ENCODE results near the gene NR2C2.

Gene NR2C2

GRCh38 chr3:15079091-15079490, 131.7 kb downstream of the NR2C2 start:
- Histone ChIP-seq H3K36me3 (ENCODE audit: control insufficient read depth in 1 of 2, insufficient read depth in 2 of 2, low read length in 2 of 2) (peaks cover 34 to 68% of the 10 kb centered on the region in 2 experiments), H4K8ac (ENCODE audit: low read depth, low read length) (no peak overlapping the region), H3K27ac (ENCODE audit: low read depth, low read length) (no peak overlapping the region), H4K12ac (ENCODE audit: low read depth, low read length) (no peak overlapping the region), H3K79me2 (ENCODE audit: control insufficient read depth, insufficient read depth, low read length, poor library complexity) (no peaks in the 10 kb centered on the region), H4K91ac (ENCODE audit: low read depth, low read length) (no peak overlapping the region), H3K27me3 (ENCODE audit: insufficient read depth, low read length) (no peaks in the 10 kb centered on the region), H3K14ac (ENCODE audit: low read length) (no peak overlapping the region), H2BK12ac (ENCODE audit: low read length) (no peak overlapping the region), H3K18ac (ENCODE audit: low read length) (no peak overlapping the region), H2AFZ (ENCODE audit: insufficient read depth, low read length, poor library complexity) (no peak overlapping the region), H3K9ac (ENCODE audit: low read length) (no peak overlapping the region), H2AK5ac (ENCODE audit: low read length) (no peak overlapping the region), H3K23ac (ENCODE audit: low read length) (no peak overlapping the region), H3K4me2 (ENCODE audit: low read length) (no peak overlapping the region), H2BK5ac (ENCODE audit: low read depth, low read length, poor library complexity) (no peak overlapping the region), H3K4me3 (ENCODE audit: low read depth, low read length) (no peak overlapping the region), H2BK120ac (ENCODE audit: insufficient read depth, low read length, poor library complexity) (no peak overlapping the region), H3K79me1 (ENCODE audit: low read length) (no peaks in the 10 kb centered on the region), H3K4ac (ENCODE audit: low read depth, low read length) (no peak overlapping the region), H3K4me1 (ENCODE audit: control insufficient read depth in 1 of 2, insufficient read depth in 2 of 2, low read length in 2 of 2) (no peaks in the 10 kb centered on the region), H3K9me3 (ENCODE audit: insufficient read depth, low read depth, low read length) (peaks cover 2% of the 10 kb centered on the region)
- WGBS (ENCODE audit: extremely low coverage, insufficient coverage, insufficient read length), result no CpG with 5 or more reads among the region's 3 CpGs
- peak in 1 of 2 donors; percentile 53 for DNase-seq

GRCh38 chr3:15081960-15082664, 134.7 kb downstream of the NR2C2 start:
- Histone ChIP-seq H3K4me3 (ENCODE audit: low read depth, low read length) (no peak overlapping the region), H3K36me3 (ENCODE audit: control insufficient read depth in 1 of 2, insufficient read depth in 2 of 2, low read length in 2 of 2) (peaks cover 24 to 61% of the 10 kb centered on the region in 2 experiments), H4K8ac (ENCODE audit: low read depth, low read length) (no peak overlapping the region), H3K27ac (ENCODE audit: low read depth, low read length) (no peak overlapping the region), H3K23ac (ENCODE audit: low read length) (no peak overlapping the region), H2AK5ac (ENCODE audit: low read length) (no peak overlapping the region), H3K27me3 (ENCODE audit: insufficient read depth, low read length) (no peaks in the 10 kb centered on the region), H3K9me3 (ENCODE audit: insufficient read depth, low read depth, low read length) (no peaks in the 10 kb centered on the region), H4K91ac (ENCODE audit: low read depth, low read length) (no peak overlapping the region), H3K4me1 (ENCODE audit: control insufficient read depth in 1 of 2, insufficient read depth in 2 of 2, low read length in 2 of 2) (no peaks in the 10 kb centered on the region), H3K4me2 (ENCODE audit: low read length) (no peak overlapping the region), H3K79me2 (ENCODE audit: control insufficient read depth, insufficient read depth, low read length, poor library complexity) (no peaks in the 10 kb centered on the region), H3K4ac (ENCODE audit: low read depth, low read length) (no peak overlapping the region), H3K14ac (ENCODE audit: low read length) (no peak overlapping the region), H2BK12ac (ENCODE audit: low read length) (no peak overlapping the region), H3K18ac (ENCODE audit: low read length) (no peak overlapping the region), H2BK5ac (ENCODE audit: low read depth, low read length, poor library complexity) (no peak overlapping the region), H2AFZ (ENCODE audit: insufficient read depth, low read length, poor library complexity) (no peak overlapping the region), H2BK120ac (ENCODE audit: insufficient read depth, low read length, poor library complexity) (no peak overlapping the region), H3K9ac (ENCODE audit: low read length) (no peak overlapping the region), H4K12ac (ENCODE audit: low read depth, low read length) (no peak overlapping the region), H3K79me1 (ENCODE audit: low read length) (no peaks in the 10 kb centered on the region)
- DNase-seq, result peak in 1 of 2 donors; percentile 43
- WGBS (ENCODE audit: extremely low coverage, insufficient coverage, insufficient read length), result no CpG with 5 or more reads among the region's 13 CpGs

GRCh38 chr3:15083252-15083651, 135.9 kb downstream of the NR2C2 start:
- Histone ChIP-seq H4K91ac (ENCODE audit: low read depth, low read length) (no peak overlapping the region), H3K36me3 (ENCODE audit: control insufficient read depth in 1 of 2, insufficient read depth in 2 of 2, low read length in 2 of 2) (peaks cover 24 to 50% of the 10 kb centered on the region in 2 experiments), H3K79me2 (ENCODE audit: control insufficient read depth, insufficient read depth, low read length, poor library complexity) (no peaks in the 10 kb centered on the region), H2BK5ac (ENCODE audit: low read depth, low read length, poor library complexity) (no peak overlapping the region), H4K12ac (ENCODE audit: low read depth, low read length) (no peak overlapping the region), H3K23ac (ENCODE audit: low read length) (no peak overlapping the region), H3K4me2 (ENCODE audit: low read length) (no peak overlapping the region), H3K9me3 (ENCODE audit: insufficient read depth, low read depth, low read length) (no peaks in the 10 kb centered on the region), H3K18ac (ENCODE audit: low read length) (no peak overlapping the region), H3K27ac (ENCODE audit: low read depth, low read length) (no peak overlapping the region), H3K79me1 (ENCODE audit: low read length) (no peaks in the 10 kb centered on the region), H4K8ac (ENCODE audit: low read depth, low read length) (no peak overlapping the region), H2BK12ac (ENCODE audit: low read length) (no peak overlapping the region), H3K27me3 (ENCODE audit: insufficient read depth, low read length) (no peaks in the 10 kb centered on the region), H3K4ac (ENCODE audit: low read depth, low read length) (no peak overlapping the region), H3K4me1 (ENCODE audit: control insufficient read depth in 1 of 2, insufficient read depth in 2 of 2, low read length in 2 of 2) (no peaks in the 10 kb centered on the region), H2AK5ac (ENCODE audit: low read length) (no peak overlapping the region), H2AFZ (ENCODE audit: insufficient read depth, low read length, poor library complexity) (no peak overlapping the region), H3K9ac (ENCODE audit: low read length) (no peak overlapping the region), H2BK120ac (ENCODE audit: insufficient read depth, low read length, poor library complexity) (no peak overlapping the region), H3K14ac (ENCODE audit: low read length) (no peak overlapping the region), H3K4me3 (ENCODE audit: low read depth, low read length) (no peak overlapping the region)
- no peak for DNase-seq
- WGBS (ENCODE audit: extremely low coverage, insufficient coverage, insufficient read length), result no CpG with 5 or more reads among the region's 1 CpG

DNA sequence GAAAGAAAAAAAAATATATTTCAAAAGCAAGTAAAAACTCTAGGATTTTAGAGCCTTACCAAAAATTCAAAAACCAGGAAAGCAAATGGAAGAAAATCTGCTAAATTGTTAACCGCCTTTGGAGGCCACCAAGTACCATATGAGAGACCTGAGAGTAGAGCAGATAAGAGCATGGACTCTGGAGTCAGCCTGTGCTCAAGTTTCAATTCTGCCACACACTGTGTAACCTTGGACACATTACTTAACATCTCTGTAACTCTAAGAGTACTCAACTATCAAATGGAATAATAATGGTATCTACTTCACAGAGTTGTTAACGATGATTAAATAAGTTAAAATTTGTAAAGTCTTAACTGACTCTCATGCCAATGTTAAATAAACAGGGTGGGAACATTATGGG, 138.9 kb downstream of the NR2C2 start:
- Histone ChIP-seq H3K23ac (ENCODE audit: low read length) (no peak overlapping the region), H3K18ac (ENCODE audit: low read length) (no peak overlapping the region)
- WGBS (ENCODE audit: extremely low coverage, insufficient coverage, insufficient read length), result no CpG with 5 or more reads among the region's 2 CpGs

More for the DNA sequence above, 138.9 kb downstream of the NR2C2 start:
- Histone ChIP-seq H3K36me3 (ENCODE audit: control insufficient read depth in 1 of 2, insufficient read depth in 2 of 2, low read length in 2 of 2) (peaks cover 20 to 47% of the 10 kb centered on the region in 2 experiments), H3K9me3 (ENCODE audit: insufficient read depth, low read depth, low read length) (no peaks in the 10 kb centered on the region), H3K9ac (ENCODE audit: low read length) (no peak overlapping the region), H3K27me3 (ENCODE audit: insufficient read depth, low read length) (no peaks in the 10 kb centered on the region), H2BK120ac (ENCODE audit: insufficient read depth, low read length, poor library complexity) (no peak overlapping the region), H4K91ac (ENCODE audit: low read depth, low read length) (no peak overlapping the region), H4K8ac (ENCODE audit: low read depth, low read length) (no peak overlapping the region), H4K12ac (ENCODE audit: low read depth, low read length) (no peak overlapping the region), H3K27ac (ENCODE audit: low read depth, low read length) (no peak overlapping the region), H3K14ac (ENCODE audit: low read length) (no peak overlapping the region), H3K4me1 (ENCODE audit: control insufficient read depth in 1 of 2, insufficient read depth in 2 of 2, low read length in 2 of 2) (no peaks in the 10 kb centered on the region), H2AFZ (ENCODE audit: insufficient read depth, low read length, poor library complexity) (no peak overlapping the region), H2BK12ac (ENCODE audit: low read length) (no peak overlapping the region), H2BK5ac (ENCODE audit: low read depth, low read length, poor library complexity) (no peak overlapping the region), H2AK5ac (ENCODE audit: low read length) (no peak overlapping the region), H3K4me3 (ENCODE audit: low read depth, low read length) (no peak overlapping the region), H3K4me2 (ENCODE audit: low read length) (no peak overlapping the region), H3K79me2 (ENCODE audit: control insufficient read depth, insufficient read depth, low read length, poor library complexity) (no peaks in the 10 kb centered on the region), H3K4ac (ENCODE audit: low read depth, low read length) (no peak overlapping the region), H3K79me1 (ENCODE audit: low read length) (no peaks in the 10 kb centered on the region)
- DNase-seq, result no peak

Data from trophoblast cell (in vitro differentiated cells and primary cell).